Stromal cell of bone marrow (primary cell): ENCODE data around the gene CCDC142.

Source experiments
- DNase-seq: peaks from one replicate; pipeline ENCODE4 v3.0.0-alpha.2; 2012; ENCODE audit warnings: low read depth

CCDC142 gene

GRCh38 chr2:74482801-74483674, at the start of gene CCDC142, which contains the start of gene TTC31:
TSS of gene CCDC142 (minus strand) at chr2:74482998. CDS start at chr2:74482837, 161 bp downstream.
TSS of gene TTC31 (plus strand) at chr2:74483081. CDS start at chr2:74483096, 15 bp downstream.
- peak; percentile 93 for DNase-seq

- no peak for DNase-seq
Observed at GRCh38 chr2:74532222-74532621, 49.4 kb upstream of the CCDC142 start.

- DNase-seq: no peak
Observed at GRCh38 chr2:74531666-74532065, 48.9 kb upstream of the CCDC142 start.

DNA sequence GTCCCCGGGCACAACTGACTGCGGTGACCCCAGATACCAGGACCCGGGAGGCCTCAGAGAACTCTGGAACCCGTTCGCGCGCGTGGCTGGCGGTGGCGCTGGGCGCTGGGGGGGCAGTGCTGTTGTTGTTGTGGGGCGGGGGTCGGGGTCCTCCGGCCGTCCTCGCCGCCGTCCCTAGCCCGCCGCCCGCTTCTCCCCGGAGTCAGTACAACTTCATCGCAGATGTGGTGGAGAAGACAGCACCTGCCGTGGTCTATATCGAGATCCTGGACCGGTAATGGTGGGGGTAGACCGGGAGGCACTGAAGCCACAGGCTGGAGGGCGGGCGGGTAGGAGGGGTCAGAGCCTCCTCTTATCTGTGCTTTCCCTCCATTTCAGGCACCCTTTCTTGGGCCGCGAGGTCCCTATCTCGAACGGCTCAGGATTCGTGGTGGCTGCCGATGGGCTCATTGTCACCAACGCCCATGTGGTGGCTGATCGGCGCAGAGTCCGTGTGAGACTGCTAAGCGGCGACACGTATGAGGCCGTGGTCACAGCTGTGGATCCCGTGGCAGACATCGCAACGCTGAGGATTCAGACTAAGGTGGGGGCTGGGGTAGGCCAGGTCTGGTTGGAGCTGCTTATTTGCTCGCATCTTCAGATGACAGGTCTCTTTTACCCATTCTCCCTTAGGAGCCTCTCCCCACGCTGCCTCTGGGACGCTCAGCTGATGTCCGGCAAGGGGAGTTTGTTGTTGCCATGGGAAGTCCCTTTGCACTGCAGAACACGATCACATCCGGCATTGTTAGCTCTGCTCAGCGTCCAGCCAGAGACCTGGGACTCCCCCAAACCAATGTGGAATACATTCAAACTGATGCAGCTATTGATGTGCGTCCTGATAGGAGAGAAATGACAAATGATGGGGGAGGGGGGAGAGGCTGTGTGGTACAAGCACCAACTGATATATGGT, 47.7 kb upstream of the CCDC142 start:
- no peak for DNase-seq

DNA sequence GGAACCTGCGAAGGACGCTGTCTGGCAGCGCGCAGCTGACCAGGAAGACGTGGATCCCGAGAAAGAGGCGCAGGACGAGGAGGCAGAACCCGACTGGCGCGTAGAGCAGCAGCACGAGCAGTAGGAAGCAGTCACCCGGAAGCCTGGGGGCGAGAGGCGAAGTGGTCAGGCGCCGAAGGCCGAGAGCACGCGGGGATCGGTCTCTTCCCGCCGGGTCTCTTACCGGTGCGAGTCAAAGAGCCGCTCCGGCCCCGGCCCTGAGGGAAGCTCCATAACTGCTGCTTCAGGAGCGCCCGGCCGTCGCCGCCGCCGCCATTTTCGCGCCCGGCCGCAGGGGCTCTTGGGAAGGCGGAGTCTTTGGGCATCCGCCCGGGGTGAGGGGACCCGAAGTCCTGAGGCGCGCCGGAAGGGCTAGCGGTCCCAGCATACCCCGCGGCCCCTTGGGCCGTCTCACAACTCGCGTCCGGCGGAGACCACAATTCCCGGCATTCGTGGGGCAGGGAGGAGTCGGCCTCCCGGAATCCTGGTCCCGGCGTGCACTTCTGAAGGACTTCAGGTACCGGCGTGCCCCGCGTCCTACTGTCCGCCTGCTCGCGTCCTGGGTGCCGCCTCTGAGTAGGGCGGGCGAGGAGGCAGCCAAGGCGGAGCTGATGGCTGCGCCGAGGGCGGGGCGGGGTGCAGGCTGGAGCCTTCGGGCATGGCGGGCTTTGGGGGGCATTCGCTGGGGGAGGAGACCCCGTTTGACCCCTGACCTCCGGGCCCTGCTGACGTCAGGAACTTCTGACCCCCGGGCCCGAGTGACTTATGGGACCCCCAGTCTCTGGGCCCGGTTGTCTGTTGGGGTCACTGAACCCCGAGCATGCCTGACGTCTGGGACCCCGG, 46.8 kb upstream of the CCDC142 start, which contains the start of the genes AUP1 and HTRA2:
Gene AUP1 (minus strand): TSS at position 350 of the 882 bp plus-strand sequence. CDS start 77 bp downstream, at position 273.
Gene HTRA2 (plus strand): TSS at position 577 of the 882 bp plus-strand sequence. CDS start 74 bp downstream, at position 651.
- peak; percentile 99 for DNase-seq

GRCh38 chr2:74528600-74529356, 46.0 kb upstream of the CCDC142 start:
- no peak for DNase-seq

DNA sequence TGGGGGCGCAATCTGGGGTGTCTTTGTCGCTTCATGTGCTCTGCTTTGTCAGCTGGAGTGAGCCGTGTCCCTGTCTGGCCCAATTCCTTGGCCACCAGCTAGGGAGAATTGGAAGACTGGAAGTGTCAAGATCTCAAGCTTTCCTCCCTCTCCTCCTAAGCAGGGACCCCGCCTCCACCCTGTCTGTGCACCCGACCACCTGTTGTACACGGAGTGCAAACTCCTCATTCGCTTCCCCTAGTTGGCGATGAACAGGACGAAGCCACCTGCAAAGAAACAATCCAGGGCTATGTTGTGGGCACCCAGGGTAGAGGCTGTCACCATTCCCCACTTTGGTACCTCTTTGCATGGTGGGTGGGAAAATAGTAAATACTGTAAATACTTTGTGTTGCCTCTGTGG, 44.9 kb upstream of the CCDC142 start:
- no peak for DNase-seq

DNA sequence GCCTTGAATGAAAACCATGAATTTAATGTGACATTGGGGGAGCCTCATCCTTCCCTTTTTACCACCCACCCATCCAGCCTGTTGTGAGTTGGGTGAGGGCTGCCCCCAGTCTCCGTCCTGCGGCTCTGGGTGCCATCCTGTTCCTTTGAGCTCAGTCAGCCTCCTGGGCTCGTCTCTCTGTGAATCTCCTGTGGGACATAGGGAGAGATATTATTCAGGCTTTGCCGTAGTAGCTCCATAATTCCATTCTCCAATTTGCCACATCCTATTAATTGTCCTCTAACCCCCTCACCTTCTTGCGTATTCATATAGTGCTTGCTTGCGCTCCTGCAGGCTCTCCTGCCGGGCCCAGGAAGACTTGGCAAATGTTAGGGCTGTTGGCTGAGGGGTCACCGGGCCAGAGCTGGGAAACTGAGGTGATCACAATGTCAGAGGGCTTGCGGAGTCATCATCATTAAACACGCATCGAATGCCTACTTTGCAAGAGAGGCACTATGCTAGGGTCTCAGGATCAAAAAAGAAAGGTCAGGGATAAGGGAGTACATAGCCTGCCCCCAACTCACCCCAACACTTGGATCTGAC, 43.9 kb upstream of the CCDC142 start:
- DNase-seq: no peak

DNA sequence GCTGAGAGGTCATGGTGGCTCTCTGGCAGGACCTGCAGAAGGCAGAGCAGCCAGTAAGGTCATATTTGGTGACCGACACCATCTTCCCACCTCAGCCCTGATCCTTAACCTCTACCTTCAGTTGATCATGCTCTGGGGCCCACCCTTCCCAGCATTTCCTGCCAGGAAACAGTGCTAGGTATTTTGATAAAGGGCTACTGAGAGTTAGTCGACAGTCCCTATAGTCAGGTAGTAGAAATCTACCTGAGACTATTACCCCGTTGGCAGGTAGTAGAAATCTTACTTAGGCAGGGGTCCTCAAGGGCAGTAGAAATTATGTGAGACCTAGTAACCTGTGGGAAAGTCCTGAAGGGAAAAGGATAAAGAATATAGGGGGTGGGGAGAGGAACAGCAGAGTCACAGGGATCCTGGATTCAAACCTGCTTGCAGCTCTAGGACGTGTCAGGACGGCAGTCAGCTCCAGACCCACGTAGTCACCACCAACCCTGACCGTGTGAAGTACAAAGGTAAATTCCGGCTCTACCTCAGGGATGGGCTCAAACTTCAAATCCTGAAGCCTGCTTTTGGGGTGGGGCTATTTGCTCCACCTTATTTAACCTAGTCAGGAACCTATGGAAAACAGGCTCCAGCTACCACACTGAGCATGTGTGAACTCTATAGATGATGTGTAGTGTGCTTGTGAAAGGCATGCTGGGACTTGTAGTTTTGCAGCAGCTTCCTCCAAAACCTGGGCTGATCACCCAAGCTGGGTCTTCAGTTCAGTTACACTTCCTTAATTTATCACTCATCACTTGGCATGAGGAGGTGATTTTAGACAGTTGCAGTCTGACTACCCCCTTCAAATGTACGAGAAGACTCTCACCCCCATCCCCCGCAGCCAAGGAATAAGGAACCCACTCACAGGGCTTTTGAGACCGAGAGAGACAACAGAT, 43.2 kb upstream of the CCDC142 start, which contains the start of gene DQX1:
Gene DQX1 (minus strand): TSS at position 515 of the 932 bp plus-strand sequence. CDS start 502 bp downstream, at position 13.
- no peak for DNase-seq

- DNase-seq: no peak
Observed at GRCh38 chr2:74524955-74525716, 42.3 kb upstream of the CCDC142 start.

- no peak for DNase-seq
Observed at GRCh38 chr2:74524005-74524404, 41.2 kb upstream of the CCDC142 start.

GRCh38 chr2:74522516-74522915, 39.7 kb upstream of the CCDC142 start:
- DNase-seq: no peak

DNA sequence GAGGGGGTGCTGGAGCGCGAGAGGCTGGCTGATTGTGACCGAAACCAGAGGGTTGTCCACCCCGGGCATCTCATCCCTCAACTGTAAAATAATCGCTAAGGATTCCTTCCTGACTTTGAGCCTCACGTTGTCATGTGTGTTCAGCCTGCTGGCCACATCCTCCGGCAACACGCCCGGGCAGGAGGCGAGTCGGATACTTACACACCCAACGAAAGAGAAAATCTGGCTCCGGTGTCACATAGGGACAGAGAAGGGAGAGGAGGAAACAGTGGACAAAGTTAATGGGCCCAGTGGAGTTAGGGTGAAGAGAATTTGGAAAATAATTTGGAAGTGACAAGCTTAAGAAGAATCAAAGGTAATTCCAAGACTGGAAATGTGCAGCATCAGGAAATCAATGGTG, 33.9 kb upstream of the CCDC142 start:
- DNase-seq: no peak

GRCh38 chr2:74515981-74516633, 33.3 kb upstream of the CCDC142 start:
- DNase-seq: no peak

DNA sequence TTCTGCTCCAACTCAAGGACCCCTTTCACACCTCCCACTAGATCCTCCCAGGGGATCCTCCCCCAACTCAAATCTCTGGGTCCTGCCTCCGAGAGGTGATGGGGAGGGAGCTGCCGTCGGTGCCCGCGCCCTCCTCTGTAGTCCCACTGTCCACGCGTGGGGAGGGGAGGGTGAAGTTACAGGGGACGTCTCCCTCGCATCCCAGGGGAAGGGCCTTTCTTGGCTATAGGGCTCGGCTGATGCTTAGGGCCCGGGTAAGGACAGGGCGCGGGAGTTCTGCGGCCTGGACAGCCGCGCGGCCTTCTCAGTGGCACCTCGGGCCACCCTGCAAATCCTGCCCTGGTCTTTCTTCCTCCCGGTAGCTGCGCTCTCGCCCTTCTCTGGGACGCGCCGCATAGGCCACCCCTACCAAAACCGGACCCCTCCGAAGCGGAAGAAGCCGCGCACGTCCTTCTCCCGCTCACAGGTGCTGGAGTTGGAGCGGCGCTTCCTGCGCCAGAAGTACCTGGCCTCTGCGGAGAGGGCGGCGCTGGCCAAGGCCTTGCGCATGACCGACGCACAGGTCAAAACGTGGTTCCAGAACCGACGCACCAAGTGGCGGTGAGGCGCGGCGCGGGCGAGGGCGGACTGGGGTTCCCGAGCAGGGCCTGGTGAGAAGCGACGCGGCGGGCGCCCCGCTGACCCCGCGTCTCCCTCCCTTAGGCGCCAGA, 32.6 kb upstream of the CCDC142 start:
- no peak for DNase-seq

DNA sequence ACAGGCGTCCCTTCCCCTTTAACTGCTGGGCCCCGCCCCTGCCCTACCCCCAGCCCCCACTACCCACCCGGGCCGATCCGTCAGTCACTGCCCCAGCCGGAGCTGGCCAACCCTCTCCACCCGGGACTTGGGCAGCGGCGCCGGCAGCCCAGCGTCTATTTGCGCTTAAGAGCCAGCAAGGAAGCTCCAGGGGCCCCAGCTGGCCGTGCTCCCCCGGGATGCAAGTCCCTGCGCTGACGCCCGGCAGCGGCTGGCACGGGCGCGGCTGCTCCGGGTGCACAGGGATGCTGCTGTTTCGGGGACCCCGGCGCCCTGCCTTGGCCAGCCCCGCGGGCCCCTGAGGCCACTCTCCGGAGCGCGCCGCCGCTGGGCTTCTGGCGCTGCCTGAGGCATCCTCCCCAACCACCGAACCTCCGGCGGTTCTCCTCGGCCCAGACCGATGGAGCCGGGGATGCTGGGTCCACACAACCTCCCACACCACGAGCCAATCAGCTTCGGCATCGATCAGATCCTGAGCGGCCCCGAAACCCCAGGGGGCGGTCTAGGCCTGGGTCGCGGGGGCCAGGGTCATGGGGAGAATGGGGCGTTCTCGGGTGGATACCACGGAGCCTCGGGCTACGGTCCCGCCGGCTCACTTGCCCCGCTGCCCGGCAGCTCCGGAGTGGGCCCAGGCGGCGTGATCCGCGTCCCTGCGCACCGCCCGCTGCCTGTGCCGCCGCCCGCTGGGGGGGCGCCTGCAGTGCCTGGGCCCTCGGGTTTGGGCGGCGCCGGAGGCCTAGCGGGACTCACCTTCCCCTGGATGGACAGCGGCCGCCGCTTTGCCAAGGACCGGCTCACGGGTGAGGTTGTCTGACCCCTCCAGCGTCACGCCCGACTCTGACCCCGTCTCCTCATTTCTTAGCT, 31.8 kb upstream of the CCDC142 start, which contains the start of gene TLX2:
Gene TLX2 (plus strand): TSS at position 83 of the 903 bp plus-strand sequence. CDS start 357 bp downstream, at position 440.
- DNase-seq: no peak
